Loucy (cell line): ENCODE data around the gene TOMM70.

Experiments
- H2AFZ ChIP-seq: fragments of 200-600 bp; sonication (generic); 2 replicates; pipeline ENCODE4 v1.6.0; 2016; ENCODE audit warnings: antibody characterized with exemption, mild to moderate bottlenecking, low read length, moderate library complexity
- H3F3A ChIP-seq: fragments of 200-600 bp; 2 replicates; pipeline ENCODE4 v1.6.0; 2016; ENCODE audit warnings: antibody characterized with exemption, low read depth, mild to moderate bottlenecking
- H3K27me3 ChIP-seq: fragments of 200-600 bp; sonication (generic); 2 replicates; pipeline ENCODE4 v1.6.1; 2014; ENCODE audit warnings: low read length, mild to moderate bottlenecking; ENCODE audit not compliant: insufficient read depth, poor library complexity, severe bottlenecking
- H3K36me3 ChIP-seq: fragments of 200-600 bp; sonication (generic); 2 replicates; pipeline ENCODE4 v1.6.1; 2016; ENCODE audit warnings: low read length; ENCODE audit not compliant: insufficient read depth
- H3K4me1 ChIP-seq: fragments of 200-600 bp; sonication (generic); 2 replicates; pipeline ENCODE4 v1.5.1; 2014; ENCODE audit warnings: low read length, mild to moderate bottlenecking; ENCODE audit not compliant: insufficient read depth, poor library complexity, severe bottlenecking
- H3K4me2 ChIP-seq: fragments of 200-600 bp; sonication (generic); 2 replicates; pipeline ENCODE4 v1.6.0; 2014; ENCODE audit warnings: antibody characterized with exemption, low read length, low read depth, mild to moderate bottlenecking; ENCODE audit not compliant: poor library complexity, severe bottlenecking
- H3K4me3 ChIP-seq: fragments of 200-600 bp; sonication (generic); 2 replicates; pipeline ENCODE4 v1.5.1; 2014; ENCODE audit warnings: low read length, mild to moderate bottlenecking, mixed read lengths; ENCODE audit not compliant: poor library complexity, severe bottlenecking
- H3K79me2 ChIP-seq: fragments of 200-600 bp; sonication (generic); 2 replicates; pipeline ENCODE4 v1.6.1; 2014; ENCODE audit warnings: low read length; ENCODE audit not compliant: insufficient read depth
- H3K9ac ChIP-seq: fragments of 200-600 bp; sonication (generic); 2 replicates; pipeline ENCODE4 v1.6.0; 2014; ENCODE audit warnings: mild to moderate bottlenecking, low read depth, low read length, moderate library complexity; ENCODE audit not compliant: poor library complexity, severe bottlenecking
- H3K9me2 ChIP-seq: fragments of 200-600 bp; sonication (generic); replicated peaks from 2 replicates; pipeline ENCODE4 v1.6.1; 2016; ENCODE audit warnings: low read depth, low read length, mixed read lengths
- H3K9me3 ChIP-seq: fragments of 200-600 bp; sonication (generic); 2 replicates; pipeline ENCODE4 v1.6.1; 2014; ENCODE audit warnings: mild to moderate bottlenecking, antibody characterized with exemption, low read length, low read depth; ENCODE audit not compliant: insufficient read depth
- H4K20me1 ChIP-seq: fragments of 200-600 bp; sonication (generic); 2 replicates; pipeline ENCODE4 v1.6.0; 2014; ENCODE audit warnings: antibody characterized with exemption, low read length, mild to moderate bottlenecking; ENCODE audit not compliant: insufficient read depth, poor library complexity, severe bottlenecking
- CTCF ChIP-seq: fragments of 200-600 bp; sonication (generic); conservative IDR thresholded peaks from 2 replicates; pipeline ENCODE4 v1.5.1; 2014; ENCODE audit warnings: mild to moderate bottlenecking, antibody characterized with exemption, low read length
- EZH2phosphoT487 ChIP-seq: fragments of 200-600 bp; IDR thresholded peaks from 2 replicates; pipeline ENCODE4 v1.6.1; 2018; ENCODE audit warnings: antibody characterized with exemption, mild to moderate bottlenecking, moderate library complexity, borderline replicate concordance

The TOMM70 gene

GRCh38 chr3:100443690-100444089, 42.8 kb upstream of the TOMM70 start:
- no peaks in the 10 kb centered on the region for H3K9me2 ChIP-seq
- no peaks in the 10 kb centered on the region for H3K27me3 ChIP-seq
- TF ChIP-seq EZH2phosphoT487 = no peak
- TF ChIP-seq CTCF = no peak
- no peak overlapping the region for H2AFZ ChIP-seq
- H3K79me2 ChIP-seq = no peaks in the 10 kb centered on the region
- 0 out of 2 replicates have a peak, but pooled peaks cover 4% of the 10 kb centered on the region for H3K36me3 ChIP-seq
- no peak overlapping the region for H3K4me2 ChIP-seq
- H3K4me3 ChIP-seq = no peak overlapping the region
- no peaks in the 10 kb centered on the region for H3F3A ChIP-seq
- peaks cover 15% of the 10 kb centered on the region for H3K4me1 ChIP-seq
- no peak overlapping the region for H3K9ac ChIP-seq
- no peaks in the 10 kb centered on the region for H4K20me1 ChIP-seq
- H3K9me3 ChIP-seq = no peaks in the 10 kb centered on the region

GRCh38 chr3:100440895-100441294, 40.0 kb upstream of the TOMM70 start:
- H3F3A ChIP-seq = no peaks in the 10 kb centered on the region
- H3K9me2 ChIP-seq = no peaks in the 10 kb centered on the region
- H3K9ac ChIP-seq = no peak overlapping the region
- no peaks in the 10 kb centered on the region for H3K9me3 ChIP-seq
- peak overlapping the region; percentile 26 for H3K4me3 ChIP-seq
- H3K27me3 ChIP-seq = no peaks in the 10 kb centered on the region
- peaks cover 24% of the 10 kb centered on the region for H3K4me1 ChIP-seq
- H3K36me3 ChIP-seq = 0 out of 2 replicates have a peak, but pooled peaks cover 4% of the 10 kb centered on the region
- H3K4me2 ChIP-seq = peak overlapping the region; percentile 52
- no peaks in the 10 kb centered on the region for H3K79me2 ChIP-seq
- H2AFZ ChIP-seq = peak overlapping the region; percentile 69; the same call in 1 of the 2 replicates
- TF ChIP-seq CTCF = no peak
- TF ChIP-seq EZH2phosphoT487 = no peak
- no peaks in the 10 kb centered on the region for H4K20me1 ChIP-seq

GRCh38 chr3:100438623-100438974, 37.7 kb upstream of the TOMM70 start:
- H2AFZ ChIP-seq = no peak overlapping the region
- H3K9ac ChIP-seq = no peak overlapping the region
- no peaks in the 10 kb centered on the region for H3K9me3 ChIP-seq
- TF ChIP-seq EZH2phosphoT487 (no peak), CTCF (no peak)
- no peaks in the 10 kb centered on the region for H4K20me1 ChIP-seq
- no peaks in the 10 kb centered on the region for H3F3A ChIP-seq
- no peaks in the 10 kb centered on the region for H3K9me2 ChIP-seq
- no peak overlapping the region for H3K4me2 ChIP-seq
- no peaks in the 10 kb centered on the region for H3K79me2 ChIP-seq
- 0 out of 2 replicates have a peak, but pooled peaks cover 4% of the 10 kb centered on the region for H3K36me3 ChIP-seq
- no peak overlapping the region for H3K4me3 ChIP-seq
- peaks cover 24% of the 10 kb centered on the region for H3K4me1 ChIP-seq
- H3K27me3 ChIP-seq = no peaks in the 10 kb centered on the region
